HepG2 (cell line): ENCODE results near the gene CKS2. TPM values are rescaled to one million over a fixed set of nuclear protein-coding genes. Genes with fewer than 3 reads are reported as not detected.

ENCODE experiments used
- ATAC-seq: fragments of 200-7000 bp; cut with Tn5 transposase; 3 replicates; pipeline ENCODE4 v1.9.1; 2020; ENCODE audit warnings: mild to moderate bottlenecking, moderate library complexity
- BruUV-seq: library from RNA; stranded (reverse); fragments of 400-500 nt; replicated peaks from 2 replicates; lab custom pipeline; 2021; lab: Mats Ljungman, UMichigan
- CTCF ChIA-PET: fragments of 300-600 bp; formaldehyde crosslinking; extraction: SDS; loops from one replicate; lab custom pipeline; 2021; ENCODE audit warnings: low total read pairs, inconsistent platforms, low intra/inter-chr PET ratio; lab: Yijun Ruan, JAX
- POLR2A ChIA-PET: fragments of 350-600 bp; sonication (Branson Sonifier 250); formaldehyde crosslinking; loops from one replicate; lab custom pipeline; 2020; ENCODE audit warnings: antibody characterized with exemption, inconsistent platforms; lab: Yijun Ruan, JAX
- DNase-seq: peaks from one replicate; pipeline ENCODE4 v3.0.0-alpha.2; 2015; ENCODE audit warnings: low spot score
- FAIRE-seq: peaks from 3 replicates; lab custom pipeline; 2011; peaks lifted over from hg19 to GRCh38; lab: Jason Lieb, UNC
- H2AFZ ChIP-seq: one replicate; pipeline ENCODE4 v1.6.1; 2011; ENCODE audit warnings: low read length, inconsistent platforms
- H3K27ac ChIP-seq: fragments of 300-600 bp; 3 replicates; pipeline ENCODE4 v1.8.0; 2011; ENCODE audit warnings: mixed run types, mild to moderate bottlenecking, mixed read lengths, low read length, inconsistent platforms; ENCODE audit not compliant: insufficient read depth; ENCODE audit errors: extremely low read length
- H3K27me3 ChIP-seq, 2 experiments: fragments of 200-600 bp in 1 of 2; 2 replicates in 1 of 2; 3 replicates in 1 of 2; pipeline versions ENCODE4 v1.6.0 to v1.8.0; 2011; ENCODE audit warnings: low read length in 2 of 2, mild to moderate bottlenecking in 2 of 2, moderate library complexity in 2 of 2, inconsistent platforms in 1 of 2; ENCODE audit not compliant: insufficient read depth in 2 of 2, control insufficient read depth in 1 of 2
- H3K36me3 ChIP-seq, 2 experiments: fragments of 200-600 bp in 1 of 2; replicated peaks in 1 of 2; 2 replicates in 1 of 2; 3 replicates in 1 of 2; pipeline versions ENCODE4 v1.5.1 to v1.8.0; 2011; ENCODE audit warnings: low read length in 2 of 2, inconsistent platforms in 1 of 2; ENCODE audit not compliant: insufficient read depth in 2 of 2, control insufficient read depth in 1 of 2
- H3K4me1 ChIP-seq: 2 replicates; pipeline ENCODE4 v1.5.1; 2012; ENCODE audit warnings: low read length, inconsistent platforms; ENCODE audit not compliant: insufficient read depth
- H3K4me2 ChIP-seq: 2 replicates; pipeline ENCODE4 v1.6.0; 2011; ENCODE audit warnings: low read depth, low read length, inconsistent platforms
- H3K4me3 ChIP-seq, 3 experiments: fragments of 200-600 bp in 1 of 3; sonication (generic), shearing (Covaris generic) in 1 of 3; replicated peaks in 1 of 3; 2 replicates each; pipeline ENCODE4 v1.5.1; 2011 to 2016; ENCODE audit warnings: low read length in 3 of 3, inconsistent platforms in 2 of 3, low read depth in 2 of 3, mild to moderate bottlenecking in 2 of 3, control low read depth in 1 of 3, mixed read lengths in 1 of 3; ENCODE audit not compliant: insufficient read depth in 1 of 3
- H3K79me2 ChIP-seq: one replicate; pipeline ENCODE4 v1.6.1; 2011; ENCODE audit warnings: low read length, inconsistent platforms; ENCODE audit not compliant: insufficient read depth
- H3K9ac ChIP-seq: 2 replicates; pipeline ENCODE4 v1.6.0; 2011; ENCODE audit warnings: mild to moderate bottlenecking, low read depth, low read length, inconsistent platforms; ENCODE audit not compliant: insufficient read depth
- H3K9me3 ChIP-seq: 2 replicates; pipeline ENCODE4 v1.5.1; 2012; ENCODE audit warnings: mild to moderate bottlenecking, low read length
- H4K20me1 ChIP-seq: 2 replicates; pipeline ENCODE4 v1.6.0; 2011; ENCODE audit warnings: inconsistent platforms, mild to moderate bottlenecking, low read length, moderate library complexity; ENCODE audit not compliant: insufficient read depth
- BRD4 ChIP-seq: sonication (generic); formaldehyde crosslinking; IDR thresholded peaks from 2 replicates; pipeline ENCODE4 v1.4.0; 2020; ENCODE audit warnings: missing genetic modification reagents
- CCDC6 ChIP-seq: sonication (generic); formaldehyde crosslinking; IDR thresholded peaks from 2 replicates; pipeline ENCODE4 v1.8.1; 2022; ENCODE audit warnings: mild to moderate bottlenecking, missing genetic modification reagents, moderate library complexity
- GTF2F1 ChIP-seq: fragments of 150-350 bp; IDR thresholded peaks from 2 replicates; pipeline ENCODE4 v1.6.1; 2014; ENCODE audit warnings: low read length
- HMGA1 ChIP-seq: sonication (generic); formaldehyde crosslinking; conservative IDR thresholded peaks from 2 replicates; pipeline ENCODE4 v1.4.0; 2020; ENCODE audit warnings: missing genetic modification reagents
- KDM6A ChIP-seq: IDR thresholded peaks from 2 replicates; pipeline ENCODE4 v1.6.1; 2016; ENCODE audit warnings: low read depth
- NR2F2 ChIP-seq: IDR thresholded peaks from 2 replicates; pipeline ENCODE4 v1.6.1; 2012; ENCODE audit warnings: low read depth, inconsistent platforms, borderline replicate concordance
- RCOR2 ChIP-seq: IDR thresholded peaks from 2 replicates; pipeline ENCODE4 v1.6.1; 2016; ENCODE audit warnings: missing biosample characterization, missing genetic modification reagents
- RXRA ChIP-seq: sonication (generic); formaldehyde crosslinking; IDR thresholded peaks from 2 replicates; pipeline ENCODE4 v1.5.1; 2020; ENCODE audit warnings: missing genetic modification reagents
- TP53 ChIP-seq: sonication (generic); formaldehyde crosslinking; conservative IDR thresholded peaks from 2 replicates; pipeline ENCODE4 v1.4.0; 2020; ENCODE audit warnings: missing genetic modification reagents
- ZNF12 ChIP-seq: sonication (generic); formaldehyde crosslinking; IDR thresholded peaks from 2 replicates; pipeline ENCODE4 v1.5.0; 2020; ENCODE audit warnings: missing genetic modification reagents
- ZNF253 ChIP-seq: sonication (generic); formaldehyde crosslinking; IDR thresholded peaks from 2 replicates; pipeline ENCODE4 v1.8.0; 2022; ENCODE audit warnings: mild to moderate bottlenecking, missing genetic modification reagents, borderline replicate concordance
- ZNF367 ChIP-seq: sonication (generic); formaldehyde crosslinking; IDR thresholded peaks from 2 replicates; pipeline ENCODE4 v1.4.0; 2020; ENCODE audit warnings: missing genetic modification reagents, borderline replicate concordance
- ZNF430 ChIP-seq: sonication (generic); formaldehyde crosslinking; IDR thresholded peaks from 2 replicates; pipeline ENCODE4 v1.9.0; 2021; ENCODE audit warnings: mild to moderate bottlenecking, missing genetic modification reagents
- ZNF552 ChIP-seq: sonication (generic); formaldehyde crosslinking; IDR thresholded peaks from 2 replicates; pipeline ENCODE4 v1.9.0; 2022; ENCODE audit warnings: missing genetic modification reagents, mild to moderate bottlenecking, borderline replicate concordance
- ZNF775 ChIP-seq: sonication (generic); formaldehyde crosslinking; IDR thresholded peaks from 2 replicates; pipeline ENCODE4 v1.4.0; 2020; ENCODE audit warnings: missing genetic modification reagents, mild to moderate bottlenecking, moderate library complexity, borderline replicate concordance
- ZNF780A ChIP-seq: sonication (generic); formaldehyde crosslinking; IDR thresholded peaks from 2 replicates; pipeline ENCODE4 v1.8.0; 2022; ENCODE audit warnings: mild to moderate bottlenecking, missing genetic modification reagents, moderate library complexity
- WGBS: methylation state at CpG from one replicate; pipeline ENCODE4 v1.1.6; 2017; ENCODE audit warnings: low lambda C conversion rate; 5-methylcytosine and 5-hydroxymethylcytosine counted together
- in situ Hi-C: cut with HindIII; loops from 2 replicates; pipeline ENCODE4 v1.10.0; 2017; ENCODE audit warnings: low pct_unique_long_range_greater_than_20kb; ENCODE audit not compliant: extremely low pct_ligation_motif_present
- intact Hi-C: fragments of 100-400 bp; cut with micrococcal nuclease; formaldehyde crosslinking; loops from one replicate; pipeline ENCODE4 v1.10.0; 2022; ENCODE audit not compliant: unreplicated experiment
- polyA plus RNA-seq, 8 experiments: library from polyadenylated mRNA; depleted of rRNA in 3 of 8; stranded (reverse) in 7 of 8; unstranded in 1 of 8; fragments of >200 nt; fragmentation: Illumina TruSeq in 4 of 8; extraction: Trizol in 4 of 8; gene quantifications; 2 replicates each; pipeline versions ENCODE4 v1.2.1 to v1.2.3, GENCODE V29; 2011 to 2016; ENCODE audit warnings: low read depth in 4 of 8, missing spikeins in 1 of 8, mixed read lengths in 1 of 8; ENCODE audit not compliant: insufficient read depth in 1 of 8
- total RNA-seq, 5 experiments: library from RNA; depleted of rRNA; stranded (reverse); fragments of >200 nt; fragmentation: Illumina TruSeq; extraction: Trizol; gene quantifications; 2 replicates each; pipeline ENCODE4 v1.2.3, GENCODE V29; 2016; ENCODE audit warnings: low read depth in 1 of 5
- TF ChIP-seq, protein P1 (sequence below): sonication (generic); formaldehyde crosslinking; IDR thresholded peaks from 2 replicates; pipeline ENCODE4 v1.8.0; 2022; ENCODE audit warnings: mild to moderate bottlenecking, missing genetic modification reagents, moderate library complexity
- TF ChIP-seq, protein P2 (sequence below): sonication (generic); formaldehyde crosslinking; IDR thresholded peaks from 2 replicates; pipeline ENCODE4 v1.8.1; 2023; ENCODE audit warnings: mild to moderate bottlenecking, missing genetic modification reagents
- TF ChIP-seq, protein P3 (sequence below): sonication (generic); formaldehyde crosslinking; IDR thresholded peaks from 2 replicates; pipeline ENCODE4 v1.4.0; 2020; ENCODE audit warnings: mild to moderate bottlenecking, missing genetic modification reagents
- TF ChIP-seq, protein P4 (sequence below): sonication (generic); formaldehyde crosslinking; IDR thresholded peaks from 2 replicates; pipeline ENCODE4 v1.5.0; 2020; ENCODE audit warnings: missing genetic modification reagents

The CKS2 gene
- total and polyA plus RNA-seq, 2 of the 13 experiments (the other 11 are each of a cell fraction or from before 2014, with no cell fraction given): 251 to 317 TPM

DNA sequence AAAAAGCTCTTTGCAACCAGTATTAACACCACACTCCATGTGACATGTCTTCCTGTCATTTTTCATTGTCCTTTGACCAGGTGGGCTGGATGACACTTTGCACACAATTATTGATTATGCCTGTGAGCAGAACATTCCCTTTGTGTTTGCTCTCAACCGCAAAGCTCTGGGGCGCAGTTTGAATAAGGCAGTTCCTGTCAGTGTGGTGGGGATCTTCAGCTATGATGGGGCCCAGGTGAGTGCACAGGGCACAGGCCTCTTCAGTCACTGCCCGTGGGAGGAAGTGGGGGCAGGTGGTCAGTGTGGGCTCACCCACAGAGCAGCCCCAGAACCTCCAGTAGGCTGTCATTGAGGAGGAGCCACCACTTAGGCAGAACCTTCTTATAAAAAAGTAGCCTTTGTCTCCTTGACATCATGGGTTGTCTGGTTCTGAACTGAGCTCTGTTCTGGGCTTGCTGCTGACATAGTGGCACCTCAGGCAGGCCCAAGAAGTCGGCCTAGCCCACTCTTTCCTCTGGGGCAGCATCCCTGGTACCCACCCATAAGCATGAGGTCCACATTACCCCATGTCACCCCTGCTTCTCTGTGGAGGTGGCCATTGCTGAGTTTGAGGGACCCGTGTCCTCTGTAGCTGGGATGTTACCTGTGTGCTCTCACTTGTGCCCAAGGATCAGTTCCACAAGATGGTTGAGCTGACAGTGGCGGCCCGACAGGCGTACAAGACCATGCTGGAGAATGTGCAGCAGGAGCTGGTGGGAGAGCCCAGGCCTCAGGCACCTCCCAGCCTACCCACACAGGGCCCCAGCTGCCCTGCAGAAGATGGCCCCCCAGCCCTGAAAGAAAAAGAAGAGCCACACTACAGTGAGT is 46.6 kb downstream of the CKS2 start:
- FAIRE-seq (peak; percentile 76), DNase-seq (peak; percentile 85), ATAC-seq (peak; percentile 95)
- 47% methylated on average over 6 of the region's 8 CpGs for WGBS
- no peaks in the 10 kb centered on the region for H4K20me1 ChIP-seq
- no peaks in the 10 kb centered on the region for H3K27me3 ChIP-seq
- ChIA-PET CTCF (no interaction called here), POLR2A (interaction anchor here (0.7 to 2.8 kb wide), 7 partner anchors 12 to 199 kb away, joined by 3 to 17 read pairs (median 3); partner anchors contain the start of genes CKS2 and SECISBP2)
- H3K9me3 ChIP-seq: no peaks in the 10 kb centered on the region
- peaks cover 18 to 57% of the 10 kb centered on the region in 2 experiments for H3K36me3 ChIP-seq
- in situ Hi-C loops: no loop called here
- no peaks in the 10 kb centered on the region for H3K79me2 ChIP-seq
- H3K4me2 ChIP-seq: peak overlapping the region; percentile 25
- peaks cover 77% of the 10 kb centered on the region for H3K4me1 ChIP-seq
- peak overlapping the region; percentile 70 for H3K27ac ChIP-seq
- H2AFZ ChIP-seq: no peak overlapping the region
- intact Hi-C loops: loop anchor here (1.0 to 5.0 kb wide), 2 partner anchors 39 to 200 kb away; partner anchors contain the start of gene SECISBP2
- H3K9ac ChIP-seq: no peak overlapping the region
- H3K4me3 ChIP-seq: no peak overlapping the region
- no TSS peak for BruUV-seq
- TF ChIP-seq CCDC6 (no peak), HMGA1 (CRISPR knock-in tag) (no peak), GTF2F1 (no peak), NR2F2 (peak; percentile 91), KDM6A (CRISPR knock-in tag) (peak; percentile 90), BRD4 (CRISPR knock-in tag) (no peak), ZNF552 (no peak), RCOR2 (peak; percentile 87), ZNF367 (CRISPR knock-in tag) (no peak), ZNF12 (CRISPR knock-in tag) (peak; percentile 24; the same call in 1 of the 2 replicates), ZNF775 (CRISPR knock-in tag) (no peak), TP53 (CRISPR knock-in tag) (no peak), RXRA (peak; percentile 79; the same call in 1 of the 2 replicates), ZNF780A (CRISPR knock-in tag) (no peak), ZNF253 (CRISPR knock-in tag) (no peak), ZNF430 (CRISPR knock-in tag) (no peak)
- TF ChIP-seq, protein P1, sequence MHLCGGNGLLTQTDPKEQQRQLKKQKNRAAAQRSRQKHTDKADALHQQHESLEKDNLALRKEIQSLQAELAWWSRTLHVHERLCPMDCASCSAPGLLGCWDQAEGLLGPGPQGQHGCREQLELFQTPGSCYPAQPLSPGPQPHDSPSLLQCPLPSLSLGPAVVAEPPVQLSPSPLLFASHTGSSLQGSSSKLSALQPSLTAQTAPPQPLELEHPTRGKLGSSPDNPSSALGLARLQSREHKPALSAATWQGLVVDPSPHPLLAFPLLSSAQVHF (CRISPR knock-in tag): no peak
- TF ChIP-seq, protein P2, sequence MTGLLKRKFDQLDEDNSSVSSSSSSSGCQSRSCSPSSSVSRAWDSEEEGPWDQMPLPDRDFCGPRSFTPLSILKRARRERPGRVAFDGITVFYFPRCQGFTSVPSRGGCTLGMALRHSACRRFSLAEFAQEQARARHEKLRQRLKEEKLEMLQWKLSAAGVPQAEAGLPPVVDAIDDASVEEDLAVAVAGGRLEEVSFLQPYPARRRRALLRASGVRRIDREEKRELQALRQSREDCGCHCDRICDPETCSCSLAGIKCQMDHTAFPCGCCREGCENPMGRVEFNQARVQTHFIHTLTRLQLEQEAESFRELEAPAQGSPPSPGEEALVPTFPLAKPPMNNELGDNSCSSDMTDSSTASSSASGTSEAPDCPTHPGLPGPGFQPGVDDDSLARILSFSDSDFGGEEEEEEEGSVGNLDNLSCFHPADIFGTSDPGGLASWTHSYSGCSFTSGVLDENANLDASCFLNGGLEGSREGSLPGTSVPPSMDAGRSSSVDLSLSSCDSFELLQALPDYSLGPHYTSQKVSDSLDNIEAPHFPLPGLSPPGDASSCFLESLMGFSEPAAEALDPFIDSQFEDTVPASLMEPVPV (CRISPR knock-in tag): 0 out of 2 replicates have a peak, but pooled peaks have one; percentile 18
- TF ChIP-seq, protein P3, sequence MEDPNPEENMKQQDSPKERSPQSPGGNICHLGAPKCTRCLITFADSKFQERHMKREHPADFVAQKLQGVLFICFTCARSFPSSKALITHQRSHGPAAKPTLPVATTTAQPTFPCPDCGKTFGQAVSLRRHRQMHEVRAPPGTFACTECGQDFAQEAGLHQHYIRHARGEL (CRISPR knock-in tag): no peak
- TF ChIP-seq, protein P4, sequence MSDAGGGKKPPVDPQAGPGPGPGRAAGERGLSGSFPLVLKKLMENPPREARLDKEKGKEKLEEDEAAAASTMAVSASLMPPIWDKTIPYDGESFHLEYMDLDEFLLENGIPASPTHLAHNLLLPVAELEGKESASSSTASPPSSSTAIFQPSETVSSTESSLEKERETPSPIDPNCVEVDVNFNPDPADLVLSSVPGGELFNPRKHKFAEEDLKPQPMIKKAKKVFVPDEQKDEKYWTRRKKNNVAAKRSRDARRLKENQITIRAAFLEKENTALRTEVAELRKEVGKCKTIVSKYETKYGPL (CRISPR knock-in tag): no peak
